ENCODE data around the gene CIDEA.
"Not testable (repeated sequence)": the region's sequence is repeated elsewhere in the genome, so short reads cannot be mapped to it uniquely, and the experiment has no call there.

The CIDEA gene

DNA sequence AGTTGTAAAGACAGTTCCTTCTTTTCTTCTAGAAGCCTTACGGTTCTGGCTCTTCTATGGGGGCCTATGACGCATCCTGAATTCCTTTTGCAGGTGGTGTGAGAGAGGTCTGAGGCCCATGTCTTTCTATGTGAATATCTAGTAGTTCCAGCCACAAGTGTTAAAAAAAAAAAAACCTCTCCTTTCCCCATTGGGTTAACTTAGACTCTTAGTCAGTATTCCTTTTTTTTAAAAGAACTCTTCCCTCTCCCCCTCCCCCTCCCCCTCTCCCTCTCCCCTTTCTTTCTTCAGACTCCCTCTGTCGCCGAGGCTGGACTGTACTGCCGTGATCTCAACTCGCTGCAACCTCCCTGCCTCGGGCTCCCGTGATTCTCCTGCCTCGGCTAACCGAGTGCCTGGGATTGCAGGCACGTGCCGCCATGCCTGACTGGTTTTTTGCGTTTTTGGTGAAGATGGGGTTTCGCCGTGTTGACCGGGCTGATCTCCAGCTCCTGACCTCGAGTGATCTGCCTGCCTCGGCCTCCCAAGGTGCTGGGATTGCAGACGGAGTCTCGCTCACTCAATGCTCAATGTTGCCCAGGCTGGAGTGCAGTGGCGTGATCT is 11.4 kb upstream of the CIDEA start:
- no peak for DNase-seq

GRCh38 chr18:12243272-12243671 is 10.9 kb upstream of the CIDEA start:
- DNase-seq: not testable (repeated sequence)

DNA sequence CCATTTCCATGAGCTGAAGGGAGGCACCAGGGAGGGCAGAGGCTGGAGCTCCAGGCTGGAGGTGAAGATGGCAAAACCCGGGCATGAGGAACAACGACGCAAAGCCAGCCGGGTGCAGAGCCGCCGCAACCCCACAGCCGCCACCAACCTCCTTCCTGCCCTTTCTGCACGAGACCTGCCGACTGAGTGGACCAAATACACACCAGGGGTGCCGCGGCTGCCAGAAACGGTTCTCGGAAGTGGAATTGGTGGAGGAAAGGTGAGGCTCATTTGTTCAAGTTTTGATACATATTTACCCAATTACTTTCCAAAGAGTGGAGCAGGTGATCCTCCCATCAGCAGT is 8.4 kb upstream of the CIDEA start:
- no peak for DNase-seq

- no peak for DNase-seq
Measured at GRCh38 chr18:12246849-12247808, 7.0 kb upstream of the CIDEA start.

DNA sequence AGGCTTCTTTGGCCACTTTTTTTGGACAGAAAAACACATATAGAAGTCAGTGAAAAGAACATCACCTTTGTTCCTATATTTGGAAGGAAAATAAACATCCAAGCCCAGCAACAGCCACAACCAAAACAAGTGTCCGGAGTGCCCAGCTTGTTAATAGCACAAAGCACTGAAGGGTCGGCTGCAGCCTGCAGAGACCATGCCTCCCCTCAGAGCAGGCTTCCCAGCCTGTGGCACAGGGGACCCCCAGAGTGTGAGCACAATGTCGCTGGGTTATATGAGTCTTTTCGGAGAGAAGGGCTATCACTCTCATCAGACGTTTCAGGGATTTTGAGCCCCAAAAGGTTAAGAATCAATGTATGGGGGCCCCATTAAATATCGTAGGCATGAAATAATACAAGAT is 6.2 kb upstream of the CIDEA start:
- DNase-seq: no peak

GRCh38 chr18:12248926-12249720 is 5.0 kb upstream of the CIDEA start:
- DNase-seq: no peak

GRCh38 chr18:12251311-12251710 is 2.9 kb upstream of the CIDEA start:
- no peak for DNase-seq

GRCh38 chr18:12252061-12252460 is 2.1 kb upstream of the CIDEA start:
- DNase-seq: no peak

DNA sequence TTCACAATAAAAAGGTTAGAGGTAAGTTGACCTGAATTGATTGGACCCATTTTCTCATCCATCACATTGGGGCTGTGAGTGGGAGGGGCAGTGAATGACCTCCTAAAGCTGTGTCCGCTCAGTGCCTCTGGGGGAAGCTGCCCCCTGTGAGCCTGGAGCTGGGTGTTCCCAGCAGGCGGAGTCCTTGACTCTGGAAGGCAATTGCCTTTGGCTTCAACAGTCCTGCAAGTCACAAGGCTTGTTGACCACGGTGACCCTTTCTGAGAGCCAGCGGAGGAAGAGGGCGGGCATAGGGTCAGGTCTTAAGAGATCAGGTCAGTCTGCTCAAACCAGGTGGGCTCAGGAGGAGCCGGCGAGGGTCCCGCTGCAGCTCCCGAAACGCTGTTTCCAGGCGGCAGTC is 1.1 kb upstream of the CIDEA start:
- no peak for DNase-seq

DNA sequence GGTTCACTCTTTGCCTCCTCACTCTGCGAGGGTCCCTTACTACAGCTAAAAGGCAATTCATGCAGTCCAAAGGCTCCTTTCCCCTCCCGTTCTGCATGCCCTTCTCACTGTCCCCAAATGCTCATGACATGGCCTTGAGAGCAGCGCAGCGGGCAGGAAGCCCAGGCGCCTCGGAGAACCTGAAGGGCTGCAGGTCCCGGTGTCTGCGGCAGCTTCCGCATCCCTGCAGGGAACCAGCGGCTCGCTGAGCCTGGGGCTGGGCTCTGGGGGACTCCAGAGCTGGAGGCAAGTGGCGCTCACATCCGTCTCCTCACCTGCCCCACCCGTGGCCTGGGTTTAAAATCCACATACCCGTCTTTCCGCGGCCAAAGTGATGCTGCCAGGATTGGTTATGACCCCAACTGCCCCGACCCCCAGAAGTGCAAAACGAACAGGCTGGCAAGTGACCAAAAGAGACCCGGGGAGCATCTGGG is 462 bp upstream of the CIDEA start:
- DNase-seq: no peak

DNA sequence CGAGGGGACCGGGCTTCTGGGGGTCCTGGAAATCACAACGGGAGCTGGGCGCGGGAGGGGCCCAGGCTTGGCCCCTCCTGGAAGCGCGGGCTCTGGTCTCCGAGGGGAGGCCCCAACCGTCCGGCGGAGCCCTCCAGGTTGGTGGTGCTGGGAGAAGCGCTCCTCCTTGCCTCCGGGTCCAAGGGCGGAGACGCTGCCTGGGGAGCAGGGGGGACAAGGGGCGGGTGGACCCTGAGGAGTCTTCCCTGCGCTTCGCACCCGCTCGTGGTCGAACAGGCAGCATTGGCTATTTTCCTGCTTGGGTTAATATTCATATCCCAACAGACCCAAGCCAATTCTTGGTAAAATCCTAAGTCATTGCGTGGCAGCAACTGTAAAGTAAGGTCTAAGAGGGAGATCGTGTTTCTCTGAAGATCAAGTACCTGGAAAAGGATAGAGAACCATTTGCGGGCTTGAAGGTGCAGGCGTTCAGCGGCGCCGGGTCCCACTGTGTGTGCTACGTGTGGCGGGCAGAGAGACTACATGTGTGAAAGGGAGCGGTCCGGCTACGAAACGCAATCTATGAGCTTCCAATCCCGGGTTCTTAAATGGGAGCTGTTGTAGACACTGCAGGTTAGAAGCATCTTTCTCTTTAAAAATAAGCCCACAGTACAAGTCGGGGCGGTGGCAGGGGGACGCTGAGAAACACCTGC is 805 bp downstream of the CIDEA start:
- DNase-seq: no peak

DNA sequence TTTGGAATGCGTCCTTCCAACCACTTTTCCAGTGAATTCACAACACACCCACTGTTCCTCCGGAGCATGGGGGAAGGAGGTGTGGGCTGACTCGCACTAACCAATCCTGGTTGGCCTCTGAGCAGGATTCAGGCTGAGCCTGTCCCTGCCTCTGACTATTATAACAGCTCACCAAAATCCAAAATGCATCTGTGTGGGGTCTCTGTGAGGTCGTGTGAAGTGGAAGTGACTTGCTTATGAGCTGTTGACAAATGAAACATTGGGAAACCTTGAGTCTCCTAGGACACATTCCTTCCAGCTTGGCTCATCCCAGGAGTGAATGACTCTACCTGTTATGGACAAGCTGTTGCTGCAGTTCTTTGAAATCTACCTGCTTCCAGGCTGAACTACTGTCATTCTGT is 1.5 kb downstream of the CIDEA start:
- DNase-seq: no peak

- DNase-seq: no peak
Measured at GRCh38 chr18:12256951-12257350, 2.8 kb downstream of the CIDEA start.

GRCh38 chr18:12257996-12258718 is 4.0 kb downstream of the CIDEA start:
- DNase-seq: no peak

DNA sequence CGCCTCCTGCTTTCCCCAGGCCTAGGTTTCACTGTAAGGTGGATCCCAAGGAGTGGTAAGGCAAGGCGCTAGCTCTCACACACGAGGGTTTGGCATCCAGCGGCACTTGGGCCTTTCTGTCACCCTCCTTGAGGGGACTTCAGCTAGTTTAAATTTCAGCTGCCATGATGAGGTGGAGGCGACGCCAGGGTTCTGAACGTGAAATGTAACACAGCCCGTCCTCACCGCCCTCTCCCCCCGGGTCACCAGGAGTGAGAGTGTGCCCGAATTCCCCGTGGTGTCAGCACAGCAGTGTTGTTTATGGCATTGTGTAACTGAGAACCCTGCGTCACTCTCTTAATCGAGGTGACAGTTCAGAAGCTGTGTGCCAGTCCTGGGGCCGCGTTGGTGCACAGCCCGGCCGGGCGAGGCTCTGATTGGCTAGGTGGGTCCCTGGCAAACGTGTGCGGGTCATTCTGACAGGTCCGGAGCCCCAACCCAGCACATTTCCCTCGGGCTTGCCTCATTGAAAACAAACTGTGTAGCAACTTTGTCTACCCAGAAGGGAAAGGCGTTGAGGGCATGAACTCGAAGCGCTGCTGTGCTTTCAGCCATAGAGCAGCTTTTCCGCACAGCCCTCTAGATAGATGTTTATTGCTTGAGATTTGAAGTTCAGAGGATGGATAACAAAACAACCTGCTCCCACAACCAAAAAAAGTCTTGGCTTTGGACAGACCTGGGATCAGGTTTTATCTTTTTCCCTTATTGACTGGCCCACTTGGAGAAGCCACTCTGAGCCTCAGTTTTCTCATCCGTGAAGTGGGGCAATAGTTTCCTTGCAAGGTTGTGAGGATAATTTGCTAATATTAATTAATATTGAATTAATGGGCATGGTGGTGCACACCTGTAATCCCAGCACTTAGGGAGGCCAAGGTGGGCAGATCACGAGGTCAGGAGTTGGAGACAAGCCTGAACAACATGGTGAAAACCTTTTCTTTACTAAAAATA is 4.9 kb downstream of the CIDEA start:
- DNase-seq: no peak

- DNase-seq: no peak
Measured at GRCh38 chr18:12262748-12263147, 8.6 kb downstream of the CIDEA start.

- no peak for DNase-seq
Measured at GRCh38 chr18:12264864-12265263, 10.7 kb downstream of the CIDEA start.

DNA sequence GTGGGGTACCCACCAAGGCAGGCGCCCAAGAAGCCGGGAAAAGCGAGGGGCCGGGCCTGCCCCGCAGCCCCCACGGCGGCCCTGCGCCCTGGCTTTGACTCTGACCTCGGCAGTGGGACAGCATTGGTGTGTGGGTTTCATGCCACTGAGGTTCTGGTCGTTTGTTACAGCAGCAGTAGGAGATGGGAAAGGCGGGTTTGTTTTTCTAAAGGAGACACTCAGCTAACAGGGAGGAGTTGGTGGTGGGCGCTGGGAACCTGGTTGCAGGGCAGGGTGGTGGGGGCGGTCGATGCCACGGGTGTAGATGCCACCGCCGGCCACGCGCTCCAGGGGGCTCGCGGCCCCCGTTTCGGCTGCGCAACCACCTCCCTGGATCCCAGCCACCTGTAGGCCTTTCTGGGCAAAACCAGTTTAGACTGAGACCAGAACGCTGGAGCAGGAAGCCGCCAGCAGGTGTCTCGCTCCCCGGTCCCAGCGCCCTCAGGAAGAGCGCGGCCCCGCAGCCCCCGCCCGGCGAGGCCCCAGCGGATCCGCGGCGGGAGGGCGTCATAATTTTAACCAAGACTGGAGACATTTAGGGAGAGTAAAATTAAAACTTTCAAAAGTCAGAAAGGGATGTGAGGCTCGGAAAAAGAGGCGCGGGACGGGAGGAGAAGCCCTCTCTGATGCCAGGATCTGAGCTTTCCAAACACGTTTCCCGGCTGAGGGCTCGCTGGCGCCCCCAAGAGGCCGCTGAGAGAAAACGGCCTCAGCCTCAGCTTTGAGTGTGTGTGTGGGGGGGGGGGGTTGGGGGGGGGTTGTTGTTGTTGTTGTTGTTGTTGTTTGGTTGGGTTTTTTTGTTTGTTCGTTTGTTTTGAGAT is 17.4 kb downstream of the CIDEA start:
- DNase-seq: peak; percentile 75

DNA sequence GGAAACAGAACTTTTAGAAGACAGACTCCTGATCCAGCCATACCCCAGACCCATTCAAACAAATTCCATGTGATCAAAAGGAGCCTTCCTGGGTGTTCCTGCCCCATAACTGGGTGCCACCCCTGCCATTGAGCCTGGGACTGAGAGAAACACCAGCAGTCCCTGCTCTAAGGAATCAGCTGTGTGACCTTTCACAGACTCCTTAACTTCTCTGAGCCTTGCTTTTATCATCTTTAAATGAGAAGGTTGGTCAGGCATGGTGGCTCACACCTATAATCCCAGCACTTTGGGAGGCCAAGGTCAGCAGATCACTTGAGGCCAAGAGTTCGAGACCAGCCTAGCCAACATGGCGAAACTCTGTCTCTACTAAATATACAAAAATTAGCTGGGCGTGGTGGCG is 20.6 kb downstream of the CIDEA start:
- no peak for DNase-seq

All from NCI-H748 treated with DMSO at 0.1 percent for 48 hours (cell line).